WI38 (cell line): Measurements from ENCODE around the gene TNNT1.

Experiments used
- H3K4me3 ChIP-seq: 2 replicates; pipeline ENCODE4 v1.5.1; 2011; ENCODE audit warnings: low read depth, mild to moderate bottlenecking, control low read depth, low read length
- CTCF ChIP-seq: IDR thresholded peaks from 2 replicates; pipeline ENCODE4 v1.5.1; 2012; ENCODE audit warnings: low read depth, mild to moderate bottlenecking, control low read depth, low read length

TNNT1 gene

DNA sequence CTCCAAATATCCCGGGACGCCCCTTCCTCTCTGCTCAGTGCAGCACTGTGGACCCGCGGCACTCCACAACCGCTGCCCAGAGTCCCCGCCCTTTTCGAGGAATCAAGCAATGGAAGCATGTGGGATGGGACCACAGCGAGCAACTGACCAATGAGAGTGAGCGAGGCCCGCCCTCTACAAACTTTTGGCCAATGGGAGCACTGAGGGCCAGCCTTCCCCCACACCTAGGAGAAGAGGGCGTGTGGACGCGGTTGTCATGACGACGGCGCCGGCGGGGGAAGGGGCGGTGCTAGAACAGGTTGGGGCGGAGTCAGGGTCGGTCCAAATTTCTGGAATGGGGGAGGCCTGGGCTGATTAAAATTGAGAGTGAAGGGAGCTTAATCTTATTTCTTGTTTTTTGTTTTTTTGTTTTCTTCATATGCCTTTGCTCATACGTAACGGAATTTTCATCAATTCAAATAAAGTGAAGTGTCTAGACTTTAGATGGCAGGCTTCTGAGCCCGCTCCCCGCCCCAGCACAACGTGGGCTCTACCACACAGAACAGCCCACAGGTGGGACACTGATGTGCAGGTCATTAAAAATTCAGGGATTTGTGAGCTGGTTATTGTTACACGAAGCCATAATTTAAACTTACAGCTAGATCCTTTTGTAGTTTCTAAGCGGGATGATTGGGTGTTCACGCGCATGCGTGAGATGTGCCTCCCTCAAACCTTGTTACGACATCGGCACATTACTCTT, 17.7 kb upstream of the TNNT1 start, which contains the start of gene DNAAF3:
TSS of gene DNAAF3 (minus strand) at position 84 of the 739 bp plus-strand sequence. CDS start 200 bp downstream, outside the sequence.
- TF ChIP-seq CTCF, result no peak
- H3K4me3 ChIP-seq, result peak within 1 kb of the TSS; percentile 61

GRCh38 chr19:55165952-55166529, 17.0 kb upstream of the TNNT1 start:
- peak; percentile 39; the same call in 1 of the 2 replicates for TF ChIP-seq CTCF
- H3K4me3 ChIP-seq, result peak overlapping the region; percentile 61

DNA sequence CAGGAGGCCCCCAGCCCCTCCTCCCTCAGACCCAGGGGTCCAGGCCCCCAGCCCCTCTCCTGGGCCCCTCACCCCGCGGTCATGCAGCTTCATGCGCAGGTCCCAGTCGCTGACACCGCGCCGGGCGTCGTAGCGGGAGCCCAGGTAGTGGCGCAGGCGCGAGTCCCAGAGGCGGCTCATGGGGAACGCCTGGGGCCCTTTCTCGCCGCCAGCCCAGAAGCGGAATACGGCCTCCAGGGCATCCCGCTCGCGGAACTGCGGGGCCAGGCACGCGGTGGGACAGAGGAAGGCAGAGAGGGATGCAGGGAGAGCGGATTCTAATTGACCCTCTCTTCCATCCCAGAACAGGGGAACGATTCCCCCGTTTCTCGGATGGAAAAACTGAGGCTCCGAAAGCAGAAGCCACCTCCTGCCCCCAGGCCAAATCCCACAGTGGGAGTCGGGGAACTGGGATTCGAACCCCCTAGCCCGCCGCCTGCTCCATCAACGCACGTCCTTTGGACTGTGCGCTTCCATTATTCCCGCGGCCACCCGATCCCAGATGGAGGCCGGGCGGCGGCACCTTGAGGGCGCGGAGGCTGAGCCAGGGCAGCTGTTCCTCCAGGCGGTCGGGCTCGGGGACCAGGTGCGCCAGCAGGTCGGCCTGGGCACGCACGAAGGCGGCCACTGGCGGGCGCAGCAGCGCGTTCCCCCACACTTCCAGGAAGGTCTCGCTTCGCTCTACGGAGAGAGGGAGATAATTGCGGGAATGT, 12.7 kb upstream of the TNNT1 start:
- TF ChIP-seq CTCF, result no peak

DNA sequence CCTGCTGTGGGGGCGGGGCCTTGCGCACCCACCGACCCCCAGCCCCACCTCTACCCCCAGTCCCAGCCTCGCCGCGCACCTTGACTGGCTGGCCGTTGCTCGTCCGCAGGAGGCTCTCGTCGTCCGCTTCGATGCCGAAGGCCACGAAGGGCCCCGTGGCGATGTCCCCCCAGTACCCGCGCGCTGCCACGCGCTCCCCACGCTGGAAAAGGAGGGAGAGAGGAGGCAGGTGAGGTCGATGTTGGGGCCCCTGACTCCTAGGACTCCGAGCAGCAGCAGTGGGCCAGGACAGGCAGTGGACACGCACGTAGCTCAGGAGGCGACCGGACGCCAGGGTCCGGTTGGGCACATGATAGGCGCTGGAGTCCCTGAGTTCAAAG, 12.0 kb upstream of the TNNT1 start:
- no peak overlapping the region for H3K4me3 ChIP-seq

More for the DNA sequence above, 12.7 kb upstream of the TNNT1 start:
- no peak overlapping the region for H3K4me3 ChIP-seq

DNA sequence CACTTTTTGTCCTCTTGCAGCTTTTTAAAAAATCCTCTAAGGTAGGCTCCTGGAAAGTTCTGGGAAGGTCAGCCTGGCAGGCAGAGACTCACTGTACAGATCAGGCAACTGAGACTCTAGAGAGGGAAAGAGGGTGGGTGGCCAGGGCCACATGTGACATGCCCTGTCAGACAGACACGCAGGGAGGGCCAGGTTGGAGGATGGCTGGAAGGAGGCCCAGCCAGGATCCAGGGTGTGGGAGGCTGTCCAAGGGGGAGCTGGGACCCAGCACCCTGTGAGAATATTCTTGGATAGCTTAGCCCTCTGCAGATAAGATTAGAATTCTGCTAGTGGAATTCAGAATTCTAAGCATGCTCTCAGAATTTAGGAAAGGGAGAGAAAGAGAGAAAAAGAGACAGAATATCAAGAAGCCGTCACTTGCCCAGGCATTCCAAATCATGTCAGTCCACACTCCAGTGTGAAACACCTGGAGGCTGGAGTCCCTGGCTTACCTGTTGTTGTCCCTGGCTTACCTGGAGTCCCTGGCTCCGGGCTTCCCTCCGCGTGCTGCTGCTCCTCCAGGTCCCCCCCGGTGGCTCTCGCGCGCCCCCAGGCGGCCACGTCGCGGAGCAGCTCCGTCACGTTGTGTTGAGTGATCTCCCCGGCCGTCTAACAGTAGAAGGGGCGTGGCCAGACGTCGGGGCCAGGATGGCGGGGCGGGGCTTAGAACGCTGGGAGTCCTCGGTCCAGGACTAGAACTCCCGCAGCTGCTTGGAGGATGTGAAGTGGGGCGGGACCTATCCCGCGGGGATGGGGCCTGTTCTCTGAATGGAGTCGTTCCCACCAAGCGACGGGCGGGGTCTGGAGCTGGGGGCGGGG, 11.4 kb upstream of the TNNT1 start:
- no peak overlapping the region for H3K4me3 ChIP-seq
- peak; percentile 84 for TF ChIP-seq CTCF

More for the DNA sequence above, 12.0 kb upstream of the TNNT1 start:
- TF ChIP-seq CTCF, result no peak

- no peak overlapping the region for H3K4me3 ChIP-seq
- no peak for TF ChIP-seq CTCF
Measured at GRCh38 chr19:55158848-55159749, 10.1 kb upstream of the TNNT1 start.
